ENCODE results near the gene LOC128125822.
"Not testable (repeated sequence)": the region's sequence is repeated elsewhere in the genome, so short reads cannot be mapped to it uniquely, and the experiment has no call there.

LOC128125822 gene

GRCh38 chr6:63584125-63584514 lies 11.8 kb downstream of the LOC128125822 start:
- Histone ChIP-seq H3K4me1 (ENCODE audit: control insufficient read depth, extremely low read depth, insufficient read depth, low read length) (no peaks in the 10 kb centered on the region), H3K9ac (replicated peaks; ENCODE audit: extremely low read depth, insufficient read depth, low read length) (no peak overlapping the region), H4K20me1 (replicated peaks; ENCODE audit: control insufficient read depth, extremely low read depth, insufficient read depth, low read length) (peaks cover 2% of the 10 kb centered on the region), H3K4me2 (ENCODE audit: insufficient read depth, low read length) (no peak overlapping the region), H3K4me3 (replicated peaks in 1 of 3; ENCODE audit: insufficient read depth in 1 of 3, low read depth in 1 of 3, low read length in 3 of 3) (no peak overlapping the region), H3K27ac (ENCODE audit: insufficient read depth, low read depth, low read length) (no peak overlapping the region), H3K27me3 (ENCODE audit: control insufficient read depth in 2 of 2, insufficient read depth in 2 of 2, low read length in 2 of 2) (no peaks in the 10 kb centered on the region), H3K9me1 (replicated peaks; ENCODE audit: control insufficient read depth, extremely low read depth, insufficient read depth, low read length) (no peaks in the 10 kb centered on the region), H3K36me3 (ENCODE audit: control insufficient read depth in 2 of 2, extremely low read depth in 1 of 2, insufficient read depth in 2 of 2, low read length in 2 of 2) (peaks cover 8 to 21% of the 10 kb centered on the region in 2 experiments), H3K9me3 (replicated peaks; ENCODE audit: control insufficient read depth, insufficient read depth, low read length) (no peaks in the 10 kb centered on the region), H3K79me2 (ENCODE audit: control insufficient read depth, insufficient read depth, low read length) (no peaks in the 10 kb centered on the region), H2AFZ (ENCODE audit: low read depth, low read length) (no peak overlapping the region)
- intact Hi-C loops (cut with micrococcal nuclease) (no loop called here), dilution Hi-C loops (cut with MboI; ENCODE audit: extremely low pct_ligation_motif_present, low sequenced_read_pairs) (no loop called here)
- TF ChIP-seq GATA2 (IDR thresholded peaks at IDR 0.05; ENCODE audit: insufficient read depth, insufficient read length, low read depth, low read length) (no peak), FOS (IDR thresholded peaks at IDR 0.05; ENCODE audit: borderline replicate concordance, insufficient read depth, low read length) (no peak), MAX (IDR thresholded peaks at IDR 0.05; ENCODE audit: insufficient read depth, insufficient read length) (no peak), POLR2AphosphoS5 (IDR thresholded peaks at IDR 0.05; ENCODE audit: insufficient read depth, low read depth, low read length) (no peak), MYC (IDR thresholded peaks at IDR 0.05; ENCODE audit: low read depth, low read length) (no peak), EZH2 (IDR thresholded peaks at IDR 0.05; ENCODE audit: borderline replicate concordance, low read depth, low read length, severe bottlenecking) (no peak), POLR2A (IDR thresholded peaks at IDR 0.05; ENCODE audit: low read depth, low read length) (peak; percentile 38)
- CTCF ChIA-PET, result interaction anchor here (0.9 to 2.1 kb wide), 6 partner anchors 9 to 218 kb away, joined by 3 to 22 read pairs (median 7); no protein-coding TSS in a partner anchor
- POLR2A ChIA-PET, result interaction anchor here (1.9 kb wide), 1 partner anchor 11 kb away, joined by 6 read pairs; no protein-coding TSS in a partner anchor
- FAIRE-seq (peak; percentile 26), DNase-seq (ENCODE audit: low read depth, low spot score) (no peak)
- BruUV-seq (replicated peaks), result no TSS peak

- intact Hi-C loops (cut with micrococcal nuclease), result no loop called here
- Histone ChIP-seq H3K36me3 (ENCODE audit: control insufficient read depth in 2 of 2, extremely low read depth in 1 of 2, insufficient read depth in 2 of 2, low read length in 2 of 2) (peaks cover 8 to 16% of the 10 kb centered on the region in 2 experiments), H2AFZ (ENCODE audit: low read depth, low read length) (no peak overlapping the region), H3K4me2 (ENCODE audit: insufficient read depth, low read length) (no peak overlapping the region), H3K27me3 (ENCODE audit: control insufficient read depth in 2 of 2, insufficient read depth in 2 of 2, low read length in 2 of 2) (no peaks in the 10 kb centered on the region), H3K4me3 (replicated peaks in 1 of 3; ENCODE audit: insufficient read depth in 1 of 3, low read depth in 1 of 3, low read length in 3 of 3) (no peak overlapping the region), H3K4me1 (ENCODE audit: control insufficient read depth, extremely low read depth, insufficient read depth, low read length) (no peaks in the 10 kb centered on the region), H3K9ac (replicated peaks; ENCODE audit: extremely low read depth, insufficient read depth, low read length) (no peak overlapping the region), H3K9me3 (replicated peaks; ENCODE audit: control insufficient read depth, insufficient read depth, low read length) (no peaks in the 10 kb centered on the region), H3K9me1 (replicated peaks; ENCODE audit: control insufficient read depth, extremely low read depth, insufficient read depth, low read length) (no peaks in the 10 kb centered on the region), H3K79me2 (ENCODE audit: control insufficient read depth, insufficient read depth, low read length) (no peaks in the 10 kb centered on the region), H3K27ac (ENCODE audit: insufficient read depth, low read depth, low read length) (no peak overlapping the region), H4K20me1 (replicated peaks; ENCODE audit: control insufficient read depth, extremely low read depth, insufficient read depth, low read length) (peaks cover 2% of the 10 kb centered on the region)
- TF ChIP-seq JUN (IDR thresholded peaks at IDR 0.05; ENCODE audit: borderline replicate concordance, insufficient read depth, insufficient read length, low read depth), result no peak
- TF ChIP-seq POLR2A (IDR thresholded peaks at IDR 0.05; ENCODE audit: low read depth, low read length), result peak; percentile 29
- ChIA-PET POLR2A (interaction anchor here (1.9 kb wide), 1 partner anchor 11 kb away, joined by 6 read pairs; no protein-coding TSS in a partner anchor), CTCF (interaction anchor here (0.8 to 2.1 kb wide), 6 partner anchors 11 to 218 kb away, joined by 3 to 22 read pairs (median 7); no protein-coding TSS in a partner anchor)
- BruUV-seq (replicated peaks), result no TSS peak
- DNase-seq (ENCODE audit: low read depth, low spot score), result no peak
- FAIRE-seq, result no peak
- dilution Hi-C loops (cut with MboI; ENCODE audit: extremely low pct_ligation_motif_present, low sequenced_read_pairs), result no loop called here
These were observed 12.3 kb downstream of the LOC128125822 start for GRCh38 chr6:63584566-63584965.

- intact Hi-C loops (cut with micrococcal nuclease); H3K9me1 ChIP-seq (replicated peaks; ENCODE audit: control insufficient read depth, extremely low read depth, insufficient read depth, low read length); H3K9me3 ChIP-seq (replicated peaks; ENCODE audit: control insufficient read depth, insufficient read depth, low read length); H3K36me3 ChIP-seq (ENCODE audit: control insufficient read depth in 2 of 2, extremely low read depth in 1 of 2, insufficient read depth in 2 of 2, low read length in 2 of 2); H3K4me1 ChIP-seq (ENCODE audit: control insufficient read depth, extremely low read depth, insufficient read depth, low read length); POLR2A ChIA-PET; H3K79me2 ChIP-seq (ENCODE audit: control insufficient read depth, insufficient read depth, low read length); H3K9ac ChIP-seq (replicated peaks; ENCODE audit: extremely low read depth, insufficient read depth, low read length); DNase-seq (ENCODE audit: low read depth, low spot score); H3K4me3 ChIP-seq (replicated peaks in 1 of 3; ENCODE audit: insufficient read depth in 1 of 3, low read depth in 1 of 3, low read length in 3 of 3); H4K20me1 ChIP-seq (replicated peaks; ENCODE audit: control insufficient read depth, extremely low read depth, insufficient read depth, low read length); dilution Hi-C loops (cut with MboI; ENCODE audit: extremely low pct_ligation_motif_present, low sequenced_read_pairs); H3K27ac ChIP-seq (ENCODE audit: insufficient read depth, low read depth, low read length); H2AFZ ChIP-seq (ENCODE audit: low read depth, low read length); H3K4me2 ChIP-seq (ENCODE audit: insufficient read depth, low read length); BruUV-seq (replicated peaks); FAIRE-seq; H3K27me3 ChIP-seq (ENCODE audit: control insufficient read depth in 2 of 2, insufficient read depth in 2 of 2, low read length in 2 of 2): not testable (repeated sequence)
- CTCF ChIA-PET, result interaction anchor here (1.3 kb wide), 1 partner anchor 9 kb away, joined by 4 read pairs; no protein-coding TSS in a partner anchor
These were observed 13.4 kb downstream of the LOC128125822 start for GRCh38 chr6:63585652-63586051.

All from endothelial cell of umbilical vein (primary cell).